GM21825 (cell line): ENCODE measurements around the gene ZXDC.

Source experiments
- ATAC-seq: cut with Tn5 transposase; IDR thresholded peaks from one replicate; pipeline ENCODE4 v1.9.1; 2021; ENCODE audit warnings: mild to moderate bottlenecking, moderate library complexity; ENCODE audit not compliant: unreplicated experiment

The ZXDC gene

GRCh38 chr3:126493051-126493450 lies 17.4 kb upstream of the ZXDC start:
- ATAC-seq = no peak

DNA sequence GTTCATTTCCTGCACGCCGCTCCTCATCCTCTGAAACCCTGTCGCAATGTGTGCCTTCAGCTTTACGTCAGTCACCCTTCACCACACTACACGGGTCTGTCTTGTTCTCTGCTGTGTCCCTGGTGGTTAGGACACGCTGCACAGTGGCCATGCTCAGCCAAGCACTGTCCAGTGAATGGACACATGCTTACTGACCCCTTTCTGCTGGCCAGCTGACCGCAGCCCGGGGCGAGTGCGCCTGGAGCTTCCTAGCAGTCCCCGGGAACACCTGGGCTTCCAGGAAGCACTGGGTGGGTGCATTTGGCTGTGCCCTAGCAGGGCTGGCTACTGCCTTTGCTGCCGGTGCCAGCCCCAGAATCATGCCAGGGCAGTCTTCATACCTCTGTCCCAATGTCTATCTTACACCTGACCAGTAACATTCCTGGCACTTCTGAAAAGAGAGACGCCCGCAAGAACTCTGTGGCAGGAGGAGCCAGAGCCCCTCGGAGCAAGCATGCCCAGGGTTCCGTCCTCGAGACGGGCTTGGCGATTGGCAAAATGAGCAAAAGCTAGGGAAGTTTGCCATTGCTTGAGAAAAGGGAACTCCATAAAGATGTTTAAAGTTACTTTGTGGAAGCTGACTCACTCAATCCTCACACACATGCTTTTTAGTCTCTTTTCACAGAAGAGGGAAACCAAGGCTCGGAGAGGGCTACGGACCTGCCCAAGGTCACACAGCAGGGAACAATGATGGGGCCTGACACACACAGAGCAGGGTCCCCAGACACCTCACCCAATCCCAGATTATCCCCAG lies 15.7 kb upstream of the ZXDC start:
- no peak for ATAC-seq

DNA sequence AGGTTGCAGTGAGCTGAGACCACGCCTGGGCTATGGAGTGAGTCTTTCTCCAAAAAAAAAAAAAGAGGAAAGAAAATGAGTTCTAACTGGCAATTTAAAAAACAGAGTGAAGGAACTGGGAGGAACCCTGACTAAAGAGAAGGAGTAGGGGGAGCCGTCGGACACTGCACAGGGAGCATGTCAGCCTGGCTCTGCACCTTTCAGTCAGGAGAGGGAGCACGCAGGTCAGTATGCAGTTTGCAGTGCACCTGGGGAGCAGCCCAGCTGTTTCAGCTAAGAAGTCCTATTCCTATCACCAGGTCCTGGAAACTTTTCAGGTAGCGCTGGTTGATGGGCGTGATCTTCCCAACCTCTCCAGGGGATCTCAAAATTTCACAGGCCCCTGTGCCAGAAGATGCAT lies 14.9 kb upstream of the ZXDC start:
- no peak for ATAC-seq

- ATAC-seq = no peak
These were observed 13.3 kb upstream of the ZXDC start for GRCh38 chr3:126488886-126489569.

DNA sequence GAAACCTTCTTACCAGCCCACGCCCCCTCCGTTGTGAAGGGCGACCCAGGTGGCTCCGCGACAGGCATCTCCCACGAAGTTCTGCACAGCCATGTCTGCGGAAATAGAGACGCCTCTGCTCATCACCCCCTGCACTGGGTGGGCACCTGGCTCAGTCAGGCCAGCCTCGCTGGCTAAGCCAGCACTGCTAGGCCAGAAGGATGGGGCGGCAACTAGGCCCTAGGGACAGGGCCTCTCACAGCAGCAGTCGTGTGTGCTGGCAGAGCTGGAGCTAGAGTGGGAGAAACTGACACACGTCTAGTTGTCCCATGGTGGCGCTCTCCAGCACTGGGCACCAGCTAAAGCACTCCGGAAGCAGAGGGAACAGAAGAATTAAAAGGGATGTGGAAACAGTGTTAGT lies 12.5 kb upstream of the ZXDC start:
- no peak for ATAC-seq

- ATAC-seq = no peak
These were observed 11.6 kb upstream of the ZXDC start for GRCh38 chr3:126487151-126487771.

DNA sequence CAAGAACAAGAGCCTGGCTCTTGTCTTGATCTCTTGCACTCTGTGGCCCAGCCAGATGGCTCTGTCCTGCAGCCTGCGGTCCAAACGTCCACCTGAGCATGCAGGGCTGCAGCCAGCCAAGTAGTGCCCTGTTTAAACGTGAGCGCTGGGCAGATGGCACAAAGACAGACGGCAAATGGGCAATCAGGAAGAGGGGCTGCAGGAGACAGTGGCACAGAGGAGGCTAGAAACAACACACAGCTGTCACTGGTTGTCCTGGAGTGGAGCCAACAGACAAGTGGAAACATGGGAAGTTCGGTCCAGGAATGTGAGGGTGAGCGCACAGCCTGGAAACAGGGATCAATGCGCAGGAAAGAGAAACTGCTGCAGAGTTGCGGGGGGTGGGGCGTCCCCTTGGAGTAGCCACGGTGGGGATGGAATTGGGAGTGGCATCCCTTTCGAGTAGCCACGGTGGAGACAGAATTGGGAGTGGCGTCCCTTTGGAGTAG lies 10.7 kb upstream of the ZXDC start:
- no peak for ATAC-seq

DNA sequence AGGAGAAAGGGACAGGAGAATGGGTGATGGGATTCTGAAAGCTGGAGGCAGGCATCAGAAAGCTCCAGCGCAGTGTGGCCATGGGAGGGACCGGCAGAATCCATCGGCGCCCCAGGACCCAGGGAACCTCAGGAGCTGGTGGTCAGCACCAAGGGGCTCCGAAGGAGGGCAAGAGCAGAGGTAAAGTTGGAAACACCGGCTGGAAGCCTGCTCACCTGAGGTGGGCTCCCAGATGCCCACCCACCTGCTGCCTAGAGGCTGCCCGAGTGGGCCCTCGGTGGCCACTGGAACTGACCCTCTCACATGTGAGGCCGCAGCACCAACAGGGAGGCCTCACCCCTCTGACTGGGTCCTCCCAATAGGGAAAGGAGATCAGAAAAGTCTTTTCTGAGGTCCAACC lies 10.3 kb upstream of the ZXDC start:
- no peak for ATAC-seq

GRCh38 chr3:126485176-126485897 lies 9.6 kb upstream of the ZXDC start:
- no peak for ATAC-seq

GRCh38 chr3:126484662-126485061 lies 9.0 kb upstream of the ZXDC start:
- no peak for ATAC-seq

DNA sequence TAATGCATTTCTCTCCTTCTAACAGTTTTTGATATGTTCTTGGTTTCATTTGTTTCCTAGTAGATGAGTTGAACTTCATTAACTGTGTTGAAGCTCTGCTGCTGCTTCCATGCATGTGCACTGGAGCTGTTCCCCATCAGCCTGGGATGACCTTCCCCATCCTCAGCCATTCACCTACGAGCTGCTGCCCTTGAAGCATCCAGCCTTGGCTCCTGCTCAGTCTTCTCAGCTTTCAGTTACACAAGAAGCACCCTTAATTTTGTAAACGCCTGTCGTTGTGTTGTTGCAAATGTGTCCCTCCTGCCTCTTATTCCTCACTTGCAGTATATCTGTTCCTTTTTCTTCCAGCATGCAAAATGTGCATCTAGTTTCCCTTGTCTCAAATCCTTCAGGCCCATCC lies 8.5 kb upstream of the ZXDC start:
- ATAC-seq = no peak

GRCh38 chr3:126483321-126483761 lies 7.7 kb upstream of the ZXDC start:
- ATAC-seq = no peak

DNA sequence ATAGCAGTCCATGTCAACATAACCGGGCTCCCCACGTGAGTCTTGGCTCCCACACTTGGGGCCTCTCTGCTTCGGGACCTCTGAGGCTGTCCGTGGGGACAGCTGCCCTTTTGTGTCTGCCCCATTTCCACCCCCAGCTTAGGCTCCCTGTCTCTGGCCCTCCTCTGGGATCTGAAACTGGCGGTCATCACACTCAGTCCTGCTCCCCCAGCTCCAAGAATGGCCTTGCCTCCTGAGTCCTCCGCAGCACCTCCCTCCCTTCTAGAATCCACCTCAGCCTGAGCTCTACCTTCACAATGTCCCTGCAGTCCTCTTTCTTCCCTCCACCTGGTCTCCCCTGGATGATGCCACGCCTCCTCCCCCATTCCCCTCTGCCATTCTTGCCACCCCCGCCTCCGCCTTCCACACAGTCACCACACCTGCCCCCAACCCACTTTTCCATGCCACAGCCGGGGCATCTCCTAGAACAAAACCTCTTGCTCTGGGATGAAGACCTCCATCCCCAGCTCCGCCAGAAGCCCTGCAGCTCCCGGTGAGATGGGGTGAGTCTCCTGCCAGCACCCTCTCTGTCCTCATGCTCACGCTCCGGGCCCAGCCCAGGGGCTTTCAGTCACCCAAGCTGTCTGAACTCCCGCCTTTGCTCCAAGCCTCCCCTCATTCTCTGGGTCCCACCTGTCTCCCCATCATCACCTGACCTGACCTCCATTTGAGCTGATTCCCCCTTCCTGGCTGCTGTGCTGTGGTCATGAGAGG lies 7.0 kb upstream of the ZXDC start:
- ATAC-seq = no peak

GRCh38 chr3:126481808-126482502 lies 6.3 kb upstream of the ZXDC start:
- ATAC-seq = no peak

- ATAC-seq = no peak
These were observed 5.2 kb upstream of the ZXDC start for GRCh38 chr3:126480861-126481260.

DNA sequence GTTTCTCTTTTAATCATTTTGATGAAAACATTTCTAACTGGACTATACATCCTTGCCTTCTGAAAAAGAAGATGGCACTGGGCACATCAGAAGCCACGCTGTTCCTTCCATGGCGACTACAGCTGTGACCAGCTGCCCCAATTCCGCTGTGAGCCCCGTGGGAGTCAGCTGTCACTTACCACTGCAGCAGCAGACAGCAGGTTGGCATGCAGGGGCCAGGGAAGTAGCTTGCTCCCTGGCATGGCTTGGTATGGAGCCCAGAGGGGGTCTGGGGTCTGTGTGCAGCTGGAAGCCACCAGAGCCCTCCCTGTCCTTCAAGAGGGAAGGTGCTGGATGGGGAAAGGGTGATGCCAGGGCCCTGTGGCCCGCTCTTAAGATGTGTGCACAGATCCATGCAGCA lies 4.5 kb upstream of the ZXDC start:
- no peak for ATAC-seq

DNA sequence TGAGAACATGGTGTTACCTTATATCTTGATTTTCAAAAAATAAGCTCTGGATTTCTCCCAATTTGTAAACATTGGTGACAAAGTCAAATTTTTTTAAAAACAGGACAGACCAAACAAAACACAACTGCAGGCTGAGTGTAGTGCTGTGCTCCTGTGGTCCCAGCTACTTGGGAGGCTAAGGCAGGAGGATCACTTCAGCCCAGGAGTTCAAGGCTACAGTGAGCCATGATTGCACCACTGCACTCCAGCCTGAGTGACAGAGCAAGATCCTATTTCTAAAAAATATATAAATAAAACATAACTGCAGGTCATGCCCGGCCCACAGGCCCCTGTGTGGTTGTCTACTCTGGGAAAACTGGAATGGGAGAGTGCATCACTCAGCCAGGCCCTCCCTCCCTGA lies 4.0 kb upstream of the ZXDC start:
- ATAC-seq = no peak

DNA sequence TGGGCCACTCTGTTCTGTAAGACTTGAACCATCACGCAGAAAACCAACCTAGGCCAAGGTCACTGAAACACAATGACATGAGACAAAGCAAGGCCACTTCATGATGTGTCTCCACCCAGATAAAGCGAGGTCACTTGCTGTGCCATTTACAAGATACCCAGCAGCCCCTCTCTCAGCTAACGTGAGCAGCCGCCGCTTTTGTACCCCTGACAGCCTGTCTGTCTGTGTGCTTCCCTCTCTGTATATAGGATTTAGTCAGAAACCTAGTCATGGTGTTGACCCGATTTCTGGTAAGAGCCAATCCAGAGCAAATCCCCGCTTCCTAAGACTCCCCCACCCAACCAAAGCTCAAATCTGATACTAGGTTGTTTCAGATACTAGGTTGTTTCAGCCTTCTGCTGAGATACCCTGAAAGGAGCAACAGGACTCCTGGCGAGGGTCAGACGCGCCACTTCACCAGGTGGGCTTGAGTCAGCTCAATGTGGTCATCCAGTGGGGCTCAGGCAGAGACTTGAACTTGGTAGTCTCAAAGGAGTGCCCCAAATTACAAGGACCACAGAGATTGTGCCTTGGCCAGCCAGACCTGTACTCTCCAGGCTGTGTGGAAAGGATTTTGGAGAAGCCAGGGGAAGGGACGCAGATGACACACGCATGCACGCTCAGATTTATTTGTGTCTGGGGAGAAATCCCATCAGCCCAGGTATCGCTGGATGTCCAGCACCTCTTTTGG lies 3.1 kb upstream of the ZXDC start:
- no peak for ATAC-seq

DNA sequence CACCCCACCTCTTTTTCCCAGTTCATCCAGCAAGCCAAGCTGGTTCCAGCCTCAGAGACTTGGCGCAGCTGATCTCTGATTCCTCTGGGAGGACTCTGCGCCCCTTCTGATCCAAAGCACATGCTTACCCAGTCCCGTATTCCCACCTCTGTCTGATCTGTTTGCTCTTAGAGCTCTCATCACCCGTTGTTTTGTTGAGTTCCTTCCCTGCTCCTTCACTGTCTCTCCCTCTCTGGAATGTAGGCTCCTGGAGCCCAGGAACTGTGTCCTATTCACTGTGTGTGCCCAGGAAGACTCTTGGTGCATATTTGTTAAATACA lies 1.3 kb upstream of the ZXDC start:
- no peak for ATAC-seq
